DMS153 treated with DMSO at 0.1 percent for 48 hours (cell line): ENCODE measurements around the gene ARFGAP1.
"Not testable (repeated sequence)": the region's sequence is repeated elsewhere in the genome, so short reads cannot be mapped to it uniquely, and the experiment has no call there.

ENCODE experiments used
- DNase-seq: peaks from one replicate; lab custom pipeline; 2025; ENCODE audit not compliant: unreplicated experiment; lab: John Stamatoyannopoulos, UW

The ARFGAP1 gene

GRCh38 chr20:63330940-63331339 is 58.3 kb downstream of the ARFGAP1 start:
- no peak for DNase-seq

GRCh38 chr20:63331741-63332400 is 59.3 kb downstream of the ARFGAP1 start:
- no peak for DNase-seq

- no peak for DNase-seq
These were observed 60.1 kb downstream of the ARFGAP1 start for GRCh38 chr20:63332488-63333240.

GRCh38 chr20:63333241-63333836 is 60.7 kb downstream of the ARFGAP1 start:
- DNase-seq, result no peak

GRCh38 chr20:63334356-63334755 is 61.7 kb downstream of the ARFGAP1 start:
- DNase-seq, result no peak

GRCh38 chr20:63335060-63335459 is 62.4 kb downstream of the ARFGAP1 start:
- not testable (repeated sequence) for DNase-seq

- no peak for DNase-seq
These were observed 63.1 kb downstream of the ARFGAP1 start for GRCh38 chr20:63335711-63336110.

- no peak for DNase-seq
These were observed 63.7 kb downstream of the ARFGAP1 start for GRCh38 chr20:63336232-63336752.

GRCh38 chr20:63337786-63338420 is 65.3 kb downstream of the ARFGAP1 start:
- DNase-seq, result no peak
